Measurements from ENCODE around the gene BRSK1.

The BRSK1 gene

GRCh38 chr19:55259540-55260210, 24.1 kb upstream of the BRSK1 start:
- peak overlapping the region; percentile 100 for H3K9ac ChIP-seq (ENCODE audit: low read depth, low read length, poor library complexity, severe bottlenecking)
- H2AFZ ChIP-seq (ENCODE audit: low read length), result no peak overlapping the region
- no peaks in the 10 kb centered on the region for H3K9me2 ChIP-seq (replicated peaks; ENCODE audit: low read depth, low read length)

DNA sequence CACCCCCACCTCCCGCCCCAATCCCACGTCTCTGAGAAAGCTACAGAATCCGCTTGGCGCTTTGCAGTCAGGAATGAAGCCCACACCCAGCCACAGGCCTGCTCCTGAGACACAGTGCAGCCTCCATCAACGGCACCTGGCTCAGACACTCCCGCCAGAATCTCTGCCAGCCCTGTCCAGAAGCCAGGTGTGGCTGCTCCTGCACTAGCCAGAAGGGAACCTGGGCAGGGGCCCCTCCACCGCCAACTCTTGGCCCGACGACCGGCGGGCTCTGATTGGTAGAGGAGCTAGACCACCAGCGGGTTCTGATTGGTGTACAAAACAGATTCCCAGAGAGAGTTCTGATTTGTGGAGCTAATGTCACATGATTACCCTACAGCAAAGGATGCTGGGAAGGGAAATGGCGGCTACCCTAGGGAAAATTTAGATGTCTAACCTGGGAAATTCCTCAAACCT, 22.1 kb upstream of the BRSK1 start:
- H3K27me3 ChIP-seq (ENCODE audit: insufficient read depth, low read length, poor library complexity, severe bottlenecking), result no peaks in the 10 kb centered on the region
- TF ChIP-seq EZH2phosphoT487 (IDR thresholded peaks at IDR 0.05; ENCODE audit: borderline replicate concordance) (no peak), CTCF (conservative IDR thresholded peaks at IDR 0.05; ENCODE audit: low read length) (no peak)
- peaks cover 4% of the 10 kb centered on the region; the same call in 1 of the 2 replicates for H3F3A ChIP-seq (ENCODE audit: low read depth)
- H3K4me2 ChIP-seq (ENCODE audit: low read depth, low read length, poor library complexity, severe bottlenecking), result no peak overlapping the region
- H3K79me2 ChIP-seq (ENCODE audit: insufficient read depth, low read length), result peaks cover 24% of the 10 kb centered on the region
- peaks cover 16% of the 10 kb centered on the region for H3K4me1 ChIP-seq (ENCODE audit: insufficient read depth, low read length, poor library complexity, severe bottlenecking)
- no peak overlapping the region for H2AFZ ChIP-seq (ENCODE audit: low read length)
- no peaks in the 10 kb centered on the region for H3K9me2 ChIP-seq (replicated peaks; ENCODE audit: low read depth, low read length)
- no peak overlapping the region for H3K9ac ChIP-seq (ENCODE audit: low read depth, low read length, poor library complexity, severe bottlenecking)
- peaks cover 15% of the 10 kb centered on the region for H4K20me1 ChIP-seq (ENCODE audit: insufficient read depth, low read length, poor library complexity, severe bottlenecking)
- H3K4me3 ChIP-seq (ENCODE audit: low read length, poor library complexity, severe bottlenecking), result no peak overlapping the region
- no peaks in the 10 kb centered on the region for H3K9me3 ChIP-seq (ENCODE audit: insufficient read depth, low read depth, low read length)
- H3K36me3 ChIP-seq (ENCODE audit: insufficient read depth, low read length), result no peaks in the 10 kb centered on the region; the same call in 1 of the 2 replicates

More at GRCh38 chr19:55259540-55260210, 24.1 kb upstream of the BRSK1 start:
- Histone ChIP-seq H3K27me3 (ENCODE audit: insufficient read depth, low read length, poor library complexity, severe bottlenecking) (no peaks in the 10 kb centered on the region), H3K36me3 (ENCODE audit: insufficient read depth, low read length) (no peaks in the 10 kb centered on the region; the same call in 1 of the 2 replicates), H3K79me2 (ENCODE audit: insufficient read depth, low read length) (peaks cover 42% of the 10 kb centered on the region), H3F3A (ENCODE audit: low read depth) (peaks cover 12% of the 10 kb centered on the region), H3K4me3 (ENCODE audit: low read length, poor library complexity, severe bottlenecking) (peak overlapping the region; percentile 89), H3K9me3 (ENCODE audit: insufficient read depth, low read depth, low read length) (no peaks in the 10 kb centered on the region), H3K4me2 (ENCODE audit: low read depth, low read length, poor library complexity, severe bottlenecking) (peak overlapping the region; percentile 83), H4K20me1 (ENCODE audit: insufficient read depth, low read length, poor library complexity, severe bottlenecking) (peaks cover 29% of the 10 kb centered on the region), H3K4me1 (ENCODE audit: insufficient read depth, low read length, poor library complexity, severe bottlenecking) (peaks cover 29% of the 10 kb centered on the region)
- TF ChIP-seq EZH2phosphoT487 (IDR thresholded peaks at IDR 0.05; ENCODE audit: borderline replicate concordance), result no peak
- no peak for TF ChIP-seq CTCF (conservative IDR thresholded peaks at IDR 0.05; ENCODE audit: low read length)

DNA sequence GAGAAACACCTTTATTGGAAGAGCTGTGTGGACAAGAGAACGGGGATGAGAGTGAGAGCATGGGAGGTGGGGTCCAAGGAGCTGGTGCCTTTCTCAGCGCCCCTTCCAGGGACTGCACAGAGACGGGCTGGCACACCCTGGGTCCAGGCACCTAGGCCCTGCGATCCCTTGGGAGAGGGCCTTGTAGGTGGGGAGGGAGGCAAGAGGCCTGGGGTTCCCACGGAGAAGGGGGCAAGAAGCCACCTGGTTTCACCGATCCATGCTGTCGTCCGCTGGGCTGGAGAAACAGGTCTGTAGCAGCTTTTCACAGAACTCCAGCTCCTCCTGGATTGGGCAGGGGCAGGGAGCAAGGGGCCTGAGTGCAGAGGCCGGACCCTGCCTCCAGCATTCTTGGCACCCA, 21.4 kb upstream of the BRSK1 start:
- Histone ChIP-seq H4K20me1 (ENCODE audit: insufficient read depth, low read length, poor library complexity, severe bottlenecking) (peaks cover 8% of the 10 kb centered on the region), H3K79me2 (ENCODE audit: insufficient read depth, low read length) (peaks cover 18% of the 10 kb centered on the region), H3K9ac (ENCODE audit: low read depth, low read length, poor library complexity, severe bottlenecking) (no peak overlapping the region), H3K4me1 (ENCODE audit: insufficient read depth, low read length, poor library complexity, severe bottlenecking) (peaks cover 15% of the 10 kb centered on the region), H3K4me3 (ENCODE audit: low read length, poor library complexity, severe bottlenecking) (no peak overlapping the region), H3K4me2 (ENCODE audit: low read depth, low read length, poor library complexity, severe bottlenecking) (no peak overlapping the region), H3F3A (ENCODE audit: low read depth) (peaks cover 4% of the 10 kb centered on the region; the same call in 1 of the 2 replicates), H3K9me3 (ENCODE audit: insufficient read depth, low read depth, low read length) (no peaks in the 10 kb centered on the region), H3K27me3 (ENCODE audit: insufficient read depth, low read length, poor library complexity, severe bottlenecking) (no peaks in the 10 kb centered on the region), H3K36me3 (ENCODE audit: insufficient read depth, low read length) (no peaks in the 10 kb centered on the region; the same call in 1 of the 2 replicates), H2AFZ (ENCODE audit: low read length) (no peak overlapping the region), H3K9me2 (replicated peaks; ENCODE audit: low read depth, low read length) (no peaks in the 10 kb centered on the region)
- TF ChIP-seq EZH2phosphoT487 (IDR thresholded peaks at IDR 0.05; ENCODE audit: borderline replicate concordance) (no peak), CTCF (conservative IDR thresholded peaks at IDR 0.05; ENCODE audit: low read length) (no peak)
